M059J (cell line): Measurements from ENCODE around the gene PRPF39. TPM values are rescaled to one million over a fixed set of nuclear protein-coding genes. Genes with fewer than 3 reads are reported as not detected.
"Not testable (repeated sequence)": the region's sequence is repeated elsewhere in the genome, so short reads cannot be mapped to it uniquely, and the experiment has no call there.

ENCODE experiments used
- DNase-seq: peaks from one replicate; pipeline ENCODE4 v3.0.0-alpha.2; 2012; ENCODE audit warnings: low read depth
- total RNA-seq: library from RNA; depleted of rRNA; stranded (reverse); fragments of >200 nt; shearing (Covaris generic); gene quantifications from 2 replicates; pipeline ENCODE4 v1.2.3, GENCODE V29; 2014; rRNA removed

The PRPF39 gene
- total RNA-seq, 1 experiment from 2014 or later: 16.6 TPM

DNA sequence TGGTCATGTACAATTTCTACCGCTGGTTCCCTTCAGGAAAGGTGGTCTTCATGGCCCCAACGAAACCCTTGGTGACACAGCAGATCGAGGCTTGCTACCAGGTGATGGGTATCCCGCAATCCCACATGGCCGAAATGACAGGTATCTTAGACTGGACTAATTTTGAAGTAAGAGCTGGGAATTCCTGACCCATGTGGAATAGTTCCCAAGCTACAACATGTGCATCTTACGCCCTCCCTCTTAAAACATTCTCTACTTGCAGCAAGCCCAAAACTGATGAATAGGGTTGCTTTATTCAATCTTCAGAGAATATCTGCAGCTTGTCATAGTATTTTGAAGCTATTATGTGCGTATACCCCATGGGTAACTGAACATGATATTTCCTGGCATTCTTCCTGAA lies 52.5 kb downstream of the PRPF39 start:
- DNase-seq: peak; percentile 15

- DNase-seq: peak; percentile 5
Measured at GRCh38 chr14:45140661-45141187, 56.8 kb downstream of the PRPF39 start.

DNA sequence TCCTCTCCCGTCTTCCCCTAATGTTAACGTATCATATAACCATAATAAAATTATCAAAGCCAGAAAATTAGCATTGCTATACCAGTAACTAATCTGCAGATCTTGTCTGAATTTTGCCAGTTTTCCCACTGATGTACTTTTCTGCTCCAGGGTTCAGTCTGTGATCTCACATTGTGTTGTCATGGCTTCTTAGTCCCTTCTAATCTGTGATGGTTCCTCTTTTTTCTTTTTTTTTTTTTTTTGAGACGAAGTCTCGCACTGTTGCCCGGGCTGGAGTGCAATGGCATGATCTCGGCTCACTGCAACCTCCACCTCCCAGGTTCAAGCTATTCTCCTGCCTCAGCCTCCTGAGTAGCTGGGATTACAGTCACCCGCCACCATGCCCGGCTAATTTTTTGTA lies 58.2 kb downstream of the PRPF39 start:
- not testable (repeated sequence) for DNase-seq

DNA sequence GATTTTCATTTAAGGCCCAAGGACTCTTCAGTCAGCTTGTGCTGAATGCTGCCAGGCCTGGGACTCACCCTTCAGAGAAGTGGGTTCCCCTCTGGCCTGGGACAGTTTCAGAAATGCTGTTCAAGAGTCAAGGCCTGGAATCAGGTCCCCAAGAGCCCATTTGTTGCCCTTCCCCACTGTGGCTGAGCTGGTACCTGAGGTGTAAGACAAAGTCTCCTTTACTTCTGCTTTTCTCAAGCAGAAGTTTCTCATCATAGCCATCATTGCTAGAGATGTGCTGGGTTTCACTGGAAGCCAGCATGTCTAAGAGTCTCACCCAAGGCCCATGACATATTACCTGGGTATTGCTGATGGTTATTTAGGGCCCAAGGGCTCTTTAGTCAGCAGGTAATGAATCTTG lies 60.7 kb downstream of the PRPF39 start:
- DNase-seq: no peak

GRCh38 chr14:45145214-45145613 lies 61.3 kb downstream of the PRPF39 start:
- no peak for DNase-seq

DNA sequence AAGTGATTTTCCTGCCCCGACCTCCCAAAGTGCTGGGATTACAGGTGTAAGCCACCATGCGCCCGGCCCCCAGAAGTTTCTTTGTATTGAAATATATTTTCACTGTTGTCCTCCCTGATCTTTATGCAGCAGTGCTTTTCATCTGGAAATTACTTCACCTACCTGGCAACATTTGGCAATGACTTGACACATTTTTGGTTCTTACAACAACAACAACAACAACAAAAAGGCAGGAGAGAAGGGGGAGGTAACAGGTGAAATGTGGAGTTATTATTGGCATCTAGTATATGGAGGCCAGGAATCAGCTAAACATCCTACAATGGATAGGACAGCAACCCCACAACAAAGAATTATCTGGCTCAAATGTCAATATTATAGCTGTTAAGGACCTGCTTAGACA lies 65.7 kb downstream of the PRPF39 start:
- DNase-seq: no peak

- DNase-seq: no peak
Measured at GRCh38 chr14:45150386-45150890, 66.5 kb downstream of the PRPF39 start.

- DNase-seq: peak; percentile 18
Measured at GRCh38 chr14:45156067-45156466, 72.2 kb downstream of the PRPF39 start.

Other genes starting within 250 kb of the PRPF39 start
- gene KLHL28, start 122.2 kb upstream of the PRPF39 start, total RNA-seq: 4.7 and 5.3 TPM in 2 replicates
- 6.6 and 7.6 TPM in 2 replicates for gene TOGARAM1, start 121.9 kb upstream of the PRPF39 start, total RNA-seq
- 48.3 and 64.0 TPM in 2 replicates for gene FKBP3, start 50.4 kb downstream of the PRPF39 start, total RNA-seq
- gene FANCM, start 51.8 kb downstream of the PRPF39 start, total RNA-seq: 4.7 and 5.7 TPM in 2 replicates
- 13.3 and 21.6 TPM in 2 replicates for gene MIS18BP1, start 169.1 kb downstream of the PRPF39 start, total RNA-seq